GM19452 (cell line): ENCODE data around the gene KCNK4.
A peak's percentile ranks its signal among the peaks of the same experiment; 100 is the strongest.

ENCODE experiments used
- ATAC-seq: cut with Tn5 transposase; IDR thresholded peaks from one replicate; pipeline ENCODE4 v1.9.1; 2021; ENCODE audit not compliant: unreplicated experiment

KCNK4 gene

DNA sequence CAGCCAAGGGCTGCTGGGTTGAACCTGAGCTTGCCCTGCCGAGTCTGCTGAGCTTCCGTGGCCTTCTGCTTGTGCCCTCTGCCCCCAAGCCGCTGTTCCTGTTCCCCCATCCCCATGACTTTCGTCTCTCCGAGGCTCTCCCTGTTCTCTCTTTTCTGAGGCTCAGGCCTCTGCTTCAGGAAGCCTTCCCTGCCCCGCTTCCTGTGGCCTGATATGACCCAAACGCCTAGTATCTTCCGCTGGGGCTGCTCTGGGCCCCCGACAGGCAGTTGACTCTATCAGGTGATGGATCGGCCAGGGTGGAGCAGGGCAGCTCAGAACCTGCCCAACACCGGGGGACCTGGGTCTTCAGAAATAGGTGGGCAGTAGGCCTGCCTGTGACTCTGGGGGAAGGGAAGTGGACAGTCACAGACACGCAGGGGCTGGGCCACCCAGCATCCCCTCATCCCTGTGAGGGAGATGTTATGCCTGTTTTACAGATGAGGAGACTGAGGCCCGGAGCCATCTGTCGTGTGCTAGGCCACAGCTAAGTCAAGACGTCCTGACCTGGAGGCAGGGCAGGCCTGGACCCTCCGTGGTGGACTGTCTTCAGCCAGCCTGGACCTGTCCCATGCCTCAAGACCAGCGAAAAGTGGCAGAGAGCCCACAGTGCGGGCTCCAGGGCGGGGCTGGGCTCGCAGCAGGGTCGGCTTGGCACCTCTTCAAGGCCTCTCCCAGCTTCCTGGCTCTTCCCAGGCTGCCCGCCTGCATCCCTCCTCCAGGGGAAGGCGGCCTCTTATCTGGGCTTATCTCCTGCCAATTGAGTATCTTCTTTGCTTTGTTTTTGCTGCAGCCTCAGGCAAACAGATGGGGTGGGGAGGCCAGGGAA, 22.8 kb upstream of the KCNK4 start:
- no peak for ATAC-seq

DNA sequence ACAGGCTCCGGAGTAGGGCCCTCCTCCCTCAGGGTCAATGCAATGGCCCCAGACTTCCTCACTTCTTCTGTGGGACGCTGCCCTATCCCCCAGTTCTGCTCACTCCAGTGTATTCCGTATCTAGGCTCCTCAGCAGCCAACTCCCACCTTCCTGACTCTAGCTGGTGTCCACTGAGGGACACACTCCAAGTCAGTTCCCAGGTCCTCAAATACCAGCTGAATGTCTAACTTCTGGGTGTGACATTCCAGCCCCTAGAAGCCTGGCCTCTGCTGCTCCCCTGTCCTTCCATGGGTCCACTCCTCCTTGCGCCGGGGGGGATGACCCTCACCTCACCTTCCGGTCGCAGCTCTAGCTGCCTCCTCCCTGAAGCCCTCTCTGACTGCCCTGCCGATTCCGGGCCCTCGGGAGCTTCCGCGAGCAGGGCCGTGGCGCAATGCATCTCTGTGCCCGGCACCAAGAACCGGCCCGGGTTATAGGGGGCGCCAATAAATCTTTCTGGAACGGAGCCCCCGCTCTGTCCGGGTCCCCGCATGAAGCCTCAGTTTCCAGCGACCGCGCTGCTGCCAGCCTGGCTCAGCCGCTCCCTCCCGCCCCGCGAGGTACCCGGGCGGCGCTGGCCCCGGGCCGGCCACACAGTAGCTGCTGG, 22.1 kb upstream of the KCNK4 start:
- no peak for ATAC-seq

DNA sequence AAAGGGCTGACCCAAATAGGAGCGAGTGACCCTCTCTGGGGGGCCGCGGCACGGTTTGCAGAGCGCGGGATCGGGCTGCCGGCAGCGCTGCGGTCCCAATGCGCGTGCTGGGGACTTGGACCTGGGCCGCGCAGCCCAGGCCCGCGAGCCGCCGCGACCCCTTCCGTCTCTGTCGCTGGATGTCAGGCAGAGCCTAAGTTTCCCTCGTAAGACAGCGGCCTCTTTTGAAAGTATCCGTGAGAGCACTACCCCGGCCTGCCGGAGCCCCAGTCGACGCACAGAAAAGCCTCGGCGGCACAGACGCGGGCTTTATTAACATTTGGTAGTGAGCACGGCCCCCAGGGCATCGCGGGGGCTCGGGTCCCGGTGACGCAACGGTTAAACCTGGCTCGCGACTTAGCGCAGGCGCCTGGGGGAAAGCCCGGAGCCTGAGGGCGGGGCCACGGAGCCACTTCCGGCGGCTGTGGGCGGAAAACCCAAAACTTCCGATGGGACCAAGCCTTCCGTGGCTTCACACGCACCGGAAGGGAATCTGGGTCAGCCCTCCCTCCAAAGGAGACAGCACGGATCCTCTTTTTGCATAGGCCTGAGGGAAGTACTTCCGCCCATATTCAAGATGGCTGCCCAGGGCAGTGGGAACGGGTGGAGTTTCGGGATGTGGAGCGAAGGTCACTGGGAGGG, 21.4 kb upstream of the KCNK4 start:
- peak; percentile 64 for ATAC-seq

DNA sequence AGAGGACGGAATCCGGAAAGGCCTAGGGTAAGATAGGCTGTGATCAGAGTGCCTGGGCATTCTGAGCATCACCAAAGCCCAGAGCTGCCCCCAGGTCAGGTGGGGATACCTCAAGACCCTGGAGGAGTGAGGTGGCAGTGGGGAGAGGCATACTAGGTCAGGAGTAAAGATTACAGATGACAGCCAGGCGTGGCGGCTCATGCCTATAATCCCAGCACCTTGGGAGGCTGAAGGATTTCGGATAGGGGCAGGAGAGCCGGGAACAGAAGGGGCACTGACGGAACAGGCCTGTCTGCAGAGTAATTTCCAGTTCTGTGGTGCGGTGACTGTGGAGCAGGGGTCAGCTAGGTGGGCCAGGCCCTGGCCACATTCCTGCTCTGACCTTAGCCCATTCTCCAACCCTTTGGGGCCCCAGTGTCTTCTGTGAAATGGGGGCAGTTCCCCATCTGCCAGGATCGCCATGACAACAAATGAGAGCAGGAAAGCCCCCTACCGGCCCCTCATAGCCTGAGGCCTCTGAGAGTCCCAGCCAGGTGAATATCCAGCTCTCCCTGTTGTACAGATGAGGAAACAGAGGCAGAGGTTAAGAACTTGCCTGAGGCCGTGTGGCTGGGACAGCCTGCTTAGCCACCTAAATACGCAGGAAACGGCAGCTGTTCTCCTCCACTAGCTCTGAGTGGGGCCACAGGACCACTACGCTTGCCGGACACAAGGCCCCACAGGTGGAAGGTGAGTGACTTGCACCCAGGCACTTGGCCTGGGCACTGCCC, 15.9 kb upstream of the KCNK4 start:
- no peak for ATAC-seq

DNA sequence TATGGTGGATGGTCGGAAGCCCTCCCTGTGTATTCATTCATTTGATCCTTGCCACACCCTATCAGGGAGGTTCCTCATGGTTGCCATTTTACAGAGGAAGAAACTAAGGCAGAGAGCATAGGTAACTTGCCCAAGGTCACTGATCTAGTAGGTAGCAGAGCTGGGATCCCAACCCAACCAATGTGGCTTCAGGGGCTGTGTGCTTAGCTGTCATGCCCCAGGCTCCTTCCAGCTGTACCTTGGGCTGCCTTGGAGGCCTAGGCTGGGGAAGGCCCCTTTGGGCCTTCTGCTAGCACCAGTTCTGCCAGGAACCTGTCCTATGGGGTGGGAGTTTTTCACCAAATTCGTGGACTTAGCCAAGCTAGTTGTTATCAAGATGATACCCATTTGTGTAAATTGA, 15.3 kb upstream of the KCNK4 start:
- no peak for ATAC-seq

DNA sequence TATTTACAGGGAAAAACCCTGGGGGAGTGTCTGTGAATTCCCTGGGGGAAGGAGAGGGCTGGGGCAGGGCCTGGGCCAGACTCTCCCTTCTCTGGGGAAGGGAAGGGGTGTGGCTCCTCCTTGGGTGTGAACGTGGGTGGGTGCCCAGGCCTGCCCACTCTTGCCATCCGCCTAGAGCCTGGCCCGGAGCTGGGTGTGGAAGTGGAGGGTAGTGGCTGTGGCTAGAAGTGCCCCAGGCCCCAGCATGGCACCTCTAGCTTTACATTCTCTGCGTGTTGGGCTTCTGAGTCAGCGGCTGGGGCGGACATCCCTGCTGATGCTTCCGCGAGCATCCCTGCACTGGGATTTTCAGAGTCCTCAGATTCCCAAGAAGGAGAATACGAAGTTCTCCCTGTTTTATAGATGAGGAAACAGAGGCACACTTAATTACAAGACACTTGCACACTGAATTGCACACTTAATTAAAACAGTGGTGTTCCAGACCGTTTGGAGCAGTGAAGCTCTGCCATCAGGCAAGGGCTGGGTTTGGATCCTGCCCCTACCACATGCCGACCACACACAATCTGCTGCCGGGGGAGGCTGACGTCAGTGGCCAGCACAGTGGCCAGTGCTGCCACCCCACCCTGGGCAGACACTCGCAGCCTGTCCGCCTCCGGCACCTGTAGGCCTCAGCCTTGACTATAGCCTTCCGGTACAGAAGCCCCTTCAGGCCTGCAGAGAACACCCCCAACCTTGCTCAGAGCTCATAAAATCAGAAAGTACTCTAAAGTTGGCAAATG, 14.3 kb upstream of the KCNK4 start:
- ATAC-seq: no peak

DNA sequence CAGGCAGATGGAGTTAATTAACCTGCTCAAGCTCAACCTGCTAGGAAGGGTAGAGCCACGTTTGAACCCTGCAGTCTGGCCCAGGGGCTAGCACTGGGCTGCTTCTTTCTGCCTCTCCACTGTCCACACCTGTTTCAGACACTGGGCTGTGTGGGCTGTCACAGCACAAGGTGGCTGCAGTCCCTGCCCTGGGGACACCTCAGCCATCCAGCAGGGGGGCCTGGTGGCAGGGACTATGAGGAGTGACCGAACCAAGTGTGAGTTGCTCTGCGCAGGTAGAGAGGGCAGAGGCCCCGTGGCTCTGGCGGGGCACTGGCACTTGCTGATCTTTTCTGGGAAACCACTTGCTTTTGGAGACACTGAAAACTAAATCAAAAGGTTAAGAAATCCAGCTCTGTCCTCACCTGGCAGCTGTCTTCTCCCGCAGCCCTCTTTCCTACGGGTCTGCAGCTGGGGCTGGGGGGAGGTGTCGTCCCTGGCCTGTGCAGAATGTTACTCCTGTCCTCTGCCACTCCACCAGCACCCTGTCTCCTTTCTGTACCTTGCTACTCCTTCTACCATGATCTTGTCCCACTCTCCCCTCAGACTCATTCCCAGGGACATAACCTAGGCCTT, 12.4 kb upstream of the KCNK4 start:
- no peak for ATAC-seq

DNA sequence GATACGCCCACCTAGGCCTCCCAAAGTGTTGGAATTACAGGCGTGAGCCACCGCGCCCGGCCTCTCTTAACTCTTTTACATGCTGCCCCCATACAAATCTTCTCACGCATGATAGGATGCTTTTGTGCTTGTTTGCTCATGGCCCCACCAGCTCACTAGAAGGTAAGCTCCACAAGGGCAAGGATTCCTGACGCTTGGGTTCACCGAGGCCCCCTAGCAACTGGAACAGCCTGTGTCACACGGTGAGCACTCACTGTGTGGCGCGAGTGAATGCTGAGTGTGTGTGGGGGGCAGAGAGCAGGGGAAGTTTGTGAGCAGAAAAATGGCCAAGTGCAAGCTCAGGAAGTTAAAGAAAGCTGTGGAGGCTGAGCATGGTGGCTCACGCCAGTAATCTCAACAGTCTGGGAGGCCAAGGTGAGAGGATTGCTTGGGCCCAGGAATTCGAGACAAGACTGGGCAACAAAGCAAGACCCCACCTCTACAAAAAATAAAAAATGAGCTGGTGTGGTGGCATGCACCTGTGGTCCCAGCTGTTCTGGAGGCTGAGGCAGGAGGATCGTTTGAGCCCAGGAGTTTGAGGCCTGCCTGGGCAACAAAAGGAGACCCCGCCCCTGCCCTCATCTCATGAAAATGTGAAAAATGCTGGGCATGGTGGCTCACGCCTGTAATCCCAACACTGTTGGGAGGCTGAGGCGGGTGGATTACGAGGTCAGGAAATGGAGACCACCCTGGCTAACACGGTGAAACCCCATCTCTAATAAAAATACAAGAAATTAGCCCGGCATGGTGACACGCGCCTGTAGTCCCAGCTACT, 8.9 kb upstream of the KCNK4 start:
- ATAC-seq: no peak

DNA sequence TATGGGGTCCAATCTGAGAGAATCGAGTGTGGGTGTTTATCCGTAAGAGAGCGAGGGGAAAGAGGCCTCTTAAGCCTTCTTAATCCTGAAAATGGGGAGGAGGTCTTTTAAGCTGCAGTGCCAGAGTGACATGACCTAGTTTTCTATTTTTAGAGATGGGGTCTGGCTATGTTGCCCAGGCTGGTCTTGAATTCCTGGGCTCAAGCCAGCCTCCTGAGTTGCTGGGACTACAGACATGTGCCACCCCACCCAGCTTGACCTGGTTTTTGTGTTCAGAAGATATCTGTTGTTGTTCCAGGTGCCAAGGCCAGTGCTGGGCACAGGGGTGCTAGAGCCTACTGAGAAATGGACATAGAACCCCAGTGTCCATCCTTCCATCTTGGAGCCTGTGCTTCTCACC, 8.0 kb upstream of the KCNK4 start:
- ATAC-seq: no peak

DNA sequence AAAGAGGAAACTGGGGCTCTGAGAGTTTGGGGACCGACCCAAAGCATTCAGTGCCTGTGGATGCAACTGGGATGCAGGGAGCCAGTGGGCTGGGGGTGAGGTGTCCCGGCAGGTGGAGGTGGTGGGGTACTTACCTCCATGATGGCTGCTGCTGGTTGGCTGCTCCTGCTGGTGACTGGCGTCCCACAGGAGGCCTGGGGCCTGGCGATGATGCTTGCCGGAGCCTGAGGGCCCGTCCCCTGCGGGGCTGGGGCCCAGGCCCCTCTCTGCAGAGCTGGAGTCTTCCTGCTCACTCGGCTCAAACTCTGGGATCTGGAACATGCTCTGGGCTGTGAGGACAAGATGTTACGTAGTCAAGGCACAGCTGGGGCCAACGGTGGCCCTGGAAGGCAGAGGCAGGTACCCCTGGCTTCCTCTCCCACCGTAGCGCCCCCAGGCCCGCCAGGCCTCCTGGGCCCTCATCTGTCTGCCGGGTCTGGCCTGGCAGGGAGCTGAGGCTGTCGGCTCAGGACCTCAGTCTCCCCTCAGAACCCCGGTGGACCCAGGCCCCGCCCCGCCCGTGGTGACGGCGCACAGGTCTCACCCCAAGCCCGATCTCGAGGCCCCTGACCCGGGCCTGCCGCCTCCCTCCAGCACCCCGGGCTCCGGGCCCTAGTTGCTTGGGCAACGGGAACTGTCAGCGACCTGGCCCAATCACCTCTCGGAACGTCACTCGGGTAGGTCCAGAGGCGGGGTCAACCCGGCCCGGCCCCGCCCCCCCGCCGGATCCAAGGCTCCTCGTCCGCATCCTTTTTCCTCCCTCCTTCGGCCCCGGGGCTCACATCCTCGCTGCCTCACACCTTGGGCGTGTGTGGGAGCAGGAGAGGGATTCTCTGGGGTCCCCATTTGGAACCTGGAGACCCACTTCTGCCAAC, 6.8 kb upstream of the KCNK4 start, which contains the start of gene BAD:
TSS of gene BAD (minus strand) at position 618 of the 914 bp plus-strand sequence. CDS start at position 321, 297 bp downstream.
- peak; percentile 60 for ATAC-seq

DNA sequence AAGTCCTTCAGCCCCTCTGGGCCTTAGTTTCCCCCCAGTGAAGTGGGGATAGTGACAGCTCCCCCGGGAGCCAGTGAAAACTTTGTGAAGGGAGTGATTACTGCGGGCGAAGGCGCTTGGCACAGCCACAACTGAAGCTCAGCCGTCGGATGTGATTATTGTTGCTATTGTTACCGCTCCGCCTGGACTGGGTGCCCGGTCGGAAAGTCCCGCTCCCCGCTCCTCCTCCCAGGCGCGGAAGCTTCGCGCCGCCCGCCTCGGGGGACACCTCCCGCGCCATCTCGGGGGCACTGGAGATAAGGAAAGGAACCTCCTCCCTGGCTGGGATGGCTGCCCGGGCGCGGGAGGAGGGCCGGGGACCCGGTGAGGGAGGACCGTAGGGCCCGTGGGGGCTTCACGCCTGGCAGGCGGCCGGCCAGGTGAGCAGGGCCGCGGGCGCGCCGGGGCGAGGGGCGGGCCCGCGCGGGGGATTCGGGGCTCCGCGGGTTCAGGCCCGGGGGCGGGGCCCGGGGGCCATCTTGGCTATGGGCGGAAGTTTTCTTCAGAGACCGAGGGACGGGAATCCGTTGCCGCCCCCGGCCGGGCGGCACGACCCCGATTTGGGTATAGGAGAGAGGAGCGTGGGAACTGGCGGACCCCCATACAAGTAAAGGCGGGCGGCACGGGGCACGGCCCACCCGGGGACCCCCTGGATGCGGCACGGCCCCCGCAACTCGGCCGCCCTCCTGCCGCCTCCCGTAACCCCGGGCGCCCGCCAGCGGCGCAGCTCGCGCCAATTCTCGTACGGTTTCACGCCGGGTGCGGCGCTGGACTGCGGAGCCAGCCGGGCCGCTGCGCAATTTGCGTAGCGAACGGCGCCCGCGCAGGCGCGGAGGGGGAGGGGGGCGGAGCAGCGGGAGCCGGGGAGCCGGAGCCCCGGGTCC, 5.9 kb upstream of the KCNK4 start, which contains the start of gene GPR137:
TSS of gene GPR137 (plus strand) at position 887 of the 923 bp plus-strand sequence. CDS start 677 bp downstream, outside the sequence.
- ATAC-seq: peak; percentile 67

DNA sequence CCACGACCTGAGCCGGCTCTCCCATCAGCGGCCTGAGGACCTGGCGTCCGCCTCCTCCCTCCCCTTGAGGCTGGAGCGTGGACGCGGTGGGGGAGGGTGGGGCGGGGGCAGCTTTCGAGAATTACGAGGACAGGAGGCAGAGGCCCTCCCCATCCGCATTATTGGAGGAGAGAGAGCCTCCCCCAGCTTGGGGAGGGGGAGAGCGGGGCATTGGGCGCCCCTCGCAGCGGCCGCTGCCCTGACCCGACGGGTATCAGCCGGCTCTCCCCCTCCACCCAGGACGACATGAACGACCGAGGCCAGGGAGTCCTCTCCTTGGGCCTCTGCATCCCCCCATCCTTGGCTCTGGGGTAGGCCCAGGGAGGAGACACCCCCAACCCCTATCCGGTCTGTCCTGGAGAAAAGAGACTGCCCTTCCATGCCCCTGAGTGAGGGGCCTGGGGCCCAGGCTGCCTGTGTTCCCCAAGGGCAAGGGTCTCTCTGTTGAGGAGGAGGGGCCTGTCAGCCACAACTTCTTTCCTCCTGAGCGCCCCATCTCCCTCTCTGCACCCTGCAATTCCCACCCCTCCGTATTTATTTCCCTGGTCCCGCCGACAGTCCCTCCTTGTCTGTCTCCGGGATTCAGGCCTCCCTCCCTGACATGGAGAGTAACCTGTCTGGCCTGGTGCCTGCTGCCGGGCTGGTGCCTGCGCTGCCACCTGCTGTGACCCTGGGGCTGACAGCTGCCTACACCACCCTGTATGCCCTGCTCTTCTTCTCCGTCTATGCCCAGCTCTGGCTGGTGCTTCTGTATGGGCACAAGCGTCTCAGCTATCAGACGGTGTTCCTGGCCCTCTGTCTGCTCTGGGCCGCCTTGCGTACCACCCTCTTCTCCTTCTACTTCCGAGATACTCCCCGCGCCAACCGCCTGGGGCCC, 5.0 kb upstream of the KCNK4 start:
- no peak for ATAC-seq

DNA sequence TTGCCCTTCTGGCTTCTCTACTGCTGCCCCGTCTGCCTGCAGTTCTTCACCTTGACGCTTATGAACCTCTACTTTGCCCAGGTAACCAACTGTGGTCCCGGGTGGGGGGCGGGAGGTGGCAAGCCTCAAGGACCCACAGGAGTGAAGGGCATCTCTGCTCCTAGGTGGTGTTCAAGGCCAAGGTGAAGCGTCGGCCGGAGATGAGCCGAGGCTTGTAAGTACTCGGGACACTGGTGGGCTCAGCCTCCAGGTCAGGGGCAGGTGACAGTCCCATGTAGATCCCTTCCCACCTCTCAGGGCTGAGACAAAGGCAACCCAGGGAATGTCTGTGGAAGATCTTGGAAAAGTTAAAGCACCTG, 4.3 kb upstream of the KCNK4 start:
- no peak for ATAC-seq

DNA sequence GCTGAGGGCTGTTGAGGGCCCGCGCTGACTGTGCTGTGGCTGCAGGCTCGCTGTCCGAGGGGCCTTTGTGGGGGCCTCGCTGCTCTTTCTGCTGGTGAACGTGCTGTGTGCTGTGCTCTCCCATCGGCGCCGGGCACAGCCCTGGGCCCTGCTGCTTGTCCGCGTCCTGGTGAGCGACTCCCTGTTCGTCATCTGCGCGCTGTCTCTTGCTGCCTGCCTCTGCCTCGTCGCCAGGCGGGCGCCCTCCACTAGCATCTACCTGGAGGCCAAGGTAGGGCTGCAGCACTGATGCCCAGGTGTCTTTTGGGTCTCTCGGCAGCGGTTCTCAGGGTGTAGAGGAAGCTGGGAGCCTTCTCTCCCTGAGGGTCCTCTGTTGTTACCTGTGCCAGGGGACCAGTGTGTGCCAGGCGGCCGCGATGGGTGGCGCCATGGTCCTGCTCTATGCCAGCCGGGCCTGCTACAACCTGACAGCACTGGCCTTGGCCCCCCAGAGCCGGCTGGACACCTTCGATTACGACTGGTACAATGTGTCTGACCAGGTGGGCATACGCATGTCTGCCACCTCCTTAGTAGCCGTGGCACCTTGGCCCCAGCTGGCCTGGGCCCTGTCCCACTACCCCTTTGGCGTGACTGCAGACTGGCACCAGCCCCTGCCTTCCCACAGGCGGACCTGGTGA, 3.3 kb upstream of the KCNK4 start:
- no peak for ATAC-seq

DNA sequence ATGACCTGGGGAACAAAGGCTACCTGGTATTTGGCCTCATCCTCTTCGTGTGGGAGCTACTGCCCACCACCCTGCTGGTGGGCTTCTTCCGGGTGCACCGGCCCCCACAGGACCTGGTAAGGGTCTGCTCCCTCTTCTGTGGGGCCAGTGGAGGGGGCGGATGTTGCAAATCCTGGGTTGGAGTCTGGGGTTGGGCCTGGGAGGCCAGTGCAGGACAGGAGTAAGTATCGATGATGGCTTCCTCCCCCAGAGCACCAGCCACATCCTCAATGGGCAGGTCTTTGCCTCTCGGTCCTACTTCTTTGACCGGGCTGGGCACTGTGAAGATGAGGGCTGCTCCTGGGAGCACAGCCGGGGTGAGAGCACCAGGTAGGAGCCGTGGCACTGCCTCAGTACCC, 2.8 kb upstream of the KCNK4 start:
- no peak for ATAC-seq
